Kidney (tissue), 14 donors: Measurements from ENCODE around the gene PROZ. TPM values are rescaled to one million over a fixed set of nuclear protein-coding genes. Genes with fewer than 3 reads are reported as not detected.

Experiments
- DNase-seq, 5 donors: peaks; one replicate each; pipeline ENCODE4 v3.0.0-alpha.2; 2013 to 2020
- FAIRE-seq: peaks from 2 replicates; lab custom pipeline; 2012; peaks lifted over from hg19 to GRCh38; lab: Jason Lieb, UNC
- H3K27ac ChIP-seq, 2 donors: one replicate each; pipeline ENCODE4 v1.7.0; 2013; ENCODE audit warnings: low read depth in 2 of 2, low read length in 2 of 2, inconsistent platforms in 1 of 2
- H3K27me3 ChIP-seq: one replicate; pipeline ENCODE4 v1.7.1; 2013; ENCODE audit warnings: low read length, inconsistent platforms; ENCODE audit not compliant: control insufficient read depth, insufficient read depth
- H3K36me3 ChIP-seq, 3 donors: one replicate each; pipeline versions ENCODE4 v1.7.0 to v1.7.1; 2013; ENCODE audit warnings: low read length in 3 of 3, control low read depth in 1 of 3, inconsistent platforms in 1 of 3; ENCODE audit not compliant: insufficient read depth in 3 of 3, control insufficient read depth in 2 of 3
- H3K4me1 ChIP-seq, 3 donors: one replicate each; pipeline versions ENCODE4 v1.7.0 to v1.7.1; 2013; ENCODE audit warnings: low read length in 3 of 3, inconsistent platforms in 1 of 3, low read depth in 1 of 3; ENCODE audit not compliant: control insufficient read depth in 2 of 3, insufficient read depth in 2 of 3
- H3K4me3 ChIP-seq, 3 donors: one replicate each; pipeline versions ENCODE4 v1.7.0 to v1.8.1; 2013; ENCODE audit warnings: low read length in 3 of 3, control low read depth in 1 of 3, inconsistent platforms in 1 of 3
- H3K9ac ChIP-seq, 3 donors: one replicate each; pipeline versions ENCODE4 v1.7.0 to v1.7.1; 2013; ENCODE audit warnings: low read length in 3 of 3, control low read depth in 1 of 3, inconsistent platforms in 1 of 3
- H3K9me3 ChIP-seq, 3 donors: one replicate each; pipeline versions ENCODE4 v1.7.0 to v1.7.1; 2013; ENCODE audit warnings: low read length in 3 of 3, control low read depth in 1 of 3, inconsistent platforms in 1 of 3; ENCODE audit not compliant: control insufficient read depth in 2 of 3, insufficient read depth in 1 of 3
- intact Hi-C: fragments of 100-400 bp; cut with DNase I; formaldehyde crosslinking; loops from one replicate; pipeline ENCODE4 v1.11.1; 2022
- polyA plus RNA-seq: library from polyadenylated mRNA; stranded (reverse); fragments of 350-450 nt; fragmentation: Illumina TruSeq; extraction: RNeasy Lipid Tissue Mini Kit (QIAGEN cat#74804); gene quantifications from one replicate; pipeline ENCODE4 v1.2.3, GENCODE V29; 2014; ENCODE audit warnings: low read depth, low replicate concordance; ENCODE audit not compliant: insufficient read depth
- total RNA-seq: library from RNA; stranded (reverse); fragmentation: NEBNext Ultra II Directional; extraction: Animal tissue kit (Norgen Biotek cat#: 25700); gene quantifications from one replicate; pipeline ENCODE4 v1.2.1, GENCODE V29; 2021
- TF ChIP-seq, protein P1 (sequence below): IDR thresholded peaks from 3 replicates; pipeline ENCODE4 v1.5.1; 2012; ENCODE audit warnings: mild to moderate bottlenecking, moderate library complexity, borderline replicate concordance; ENCODE audit not compliant: insufficient read depth; ENCODE audit errors: extremely low read depth
- donor health status: control.
- donor health status: control.
- donor health status: control.
- donor health status: control.
- donor health status: control.
- donor health status: DM: yes; HTN: yes; CAD: no.
- donor health status: Normal renal cell carcinoma (clear cell type).

Gene PROZ
- total and polyA plus RNA-seq, 2 donors from 2014 or later = 20.0 TPM; not detected in 1

DNA sequence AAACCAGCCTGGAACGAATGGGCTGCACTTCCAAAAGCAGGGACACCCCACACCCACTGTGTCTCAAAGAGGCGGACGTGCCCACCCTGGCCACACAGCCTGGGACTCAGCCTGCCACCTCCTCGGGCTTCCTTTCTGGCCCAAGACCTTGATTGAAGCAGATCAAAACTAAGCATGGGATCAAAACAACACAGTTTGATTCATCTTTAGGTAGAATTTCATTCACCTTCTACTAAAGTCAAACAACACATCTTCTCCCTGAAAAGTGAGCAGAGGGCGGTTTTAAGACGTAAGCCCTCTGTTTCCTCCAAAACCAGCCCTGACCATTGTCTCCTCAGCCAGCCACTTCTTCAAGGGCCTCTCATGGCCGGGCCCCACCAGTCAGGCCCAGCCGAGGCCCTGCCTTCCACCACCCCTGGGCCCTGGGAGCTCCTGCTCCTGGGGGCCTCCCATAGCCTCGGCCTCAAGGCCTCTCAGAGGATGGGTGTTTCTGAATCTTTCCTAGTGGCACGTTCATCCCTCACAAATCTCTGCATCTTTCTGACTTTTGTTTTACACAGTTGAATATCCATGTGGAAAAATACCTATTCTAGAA lies 42.1 kb upstream of the PROZ start:
- H3K27ac ChIP-seq = no peak overlapping the region
- FAIRE-seq (no peak), DNase-seq (peak in 2 of 5 donors; percentile 18 to 53)
- H3K36me3 ChIP-seq = no peaks in the 10 kb centered on the region
- TF ChIP-seq, protein P1, sequence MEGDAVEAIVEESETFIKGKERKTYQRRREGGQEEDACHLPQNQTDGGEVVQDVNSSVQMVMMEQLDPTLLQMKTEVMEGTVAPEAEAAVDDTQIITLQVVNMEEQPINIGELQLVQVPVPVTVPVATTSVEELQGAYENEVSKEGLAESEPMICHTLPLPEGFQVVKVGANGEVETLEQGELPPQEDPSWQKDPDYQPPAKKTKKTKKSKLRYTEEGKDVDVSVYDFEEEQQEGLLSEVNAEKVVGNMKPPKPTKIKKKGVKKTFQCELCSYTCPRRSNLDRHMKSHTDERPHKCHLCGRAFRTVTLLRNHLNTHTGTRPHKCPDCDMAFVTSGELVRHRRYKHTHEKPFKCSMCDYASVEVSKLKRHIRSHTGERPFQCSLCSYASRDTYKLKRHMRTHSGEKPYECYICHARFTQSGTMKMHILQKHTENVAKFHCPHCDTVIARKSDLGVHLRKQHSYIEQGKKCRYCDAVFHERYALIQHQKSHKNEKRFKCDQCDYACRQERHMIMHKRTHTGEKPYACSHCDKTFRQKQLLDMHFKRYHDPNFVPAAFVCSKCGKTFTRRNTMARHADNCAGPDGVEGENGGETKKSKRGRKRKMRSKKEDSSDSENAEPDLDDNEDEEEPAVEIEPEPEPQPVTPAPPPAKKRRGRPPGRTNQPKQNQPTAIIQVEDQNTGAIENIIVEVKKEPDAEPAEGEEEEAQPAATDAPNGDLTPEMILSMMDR = no peak
- H3K27me3 ChIP-seq = no peaks in the 10 kb centered on the region
- H3K4me1 ChIP-seq = no peaks in the 10 kb centered on the region
- intact Hi-C loops = no loop called here
- no peak overlapping the region for H3K4me3 ChIP-seq
- H3K9me3 ChIP-seq = no peaks in the 10 kb centered on the region
- H3K9ac ChIP-seq = no peak overlapping the region

DNA sequence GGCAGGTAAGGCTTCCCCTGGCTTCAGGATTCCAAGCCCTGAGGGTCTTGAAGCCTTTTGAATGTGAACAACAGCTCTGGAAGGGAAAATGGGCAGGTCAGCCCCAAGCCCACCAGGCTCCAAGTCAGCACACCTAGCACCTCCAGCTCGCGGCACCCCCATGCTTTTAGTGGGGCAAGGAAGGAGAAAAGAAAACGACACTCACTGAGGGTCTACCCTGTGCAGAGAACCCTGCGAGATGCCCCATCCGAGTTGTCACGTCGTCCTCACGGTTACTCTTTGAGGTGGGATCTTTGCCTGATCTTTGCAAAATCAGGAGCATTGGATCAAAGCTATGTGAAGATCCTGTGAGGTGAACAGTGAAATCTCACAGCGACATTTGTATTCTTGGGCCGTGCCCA lies 41.6 kb upstream of the PROZ start:
- Histone ChIP-seq H3K4me3 (no peak overlapping the region), H3K4me1 (no peaks in the 10 kb centered on the region), H3K27me3 (no peaks in the 10 kb centered on the region), H3K9me3 (no peaks in the 10 kb centered on the region), H3K9ac (no peak overlapping the region), H3K27ac (no peak overlapping the region), H3K36me3 (no peaks in the 10 kb centered on the region)
- TF ChIP-seq, protein P1 = no peak
- intact Hi-C loops = no loop called here
- no peak for FAIRE-seq
- DNase-seq = peak in 2 of 5 donors; percentile 15 to 35

DNA sequence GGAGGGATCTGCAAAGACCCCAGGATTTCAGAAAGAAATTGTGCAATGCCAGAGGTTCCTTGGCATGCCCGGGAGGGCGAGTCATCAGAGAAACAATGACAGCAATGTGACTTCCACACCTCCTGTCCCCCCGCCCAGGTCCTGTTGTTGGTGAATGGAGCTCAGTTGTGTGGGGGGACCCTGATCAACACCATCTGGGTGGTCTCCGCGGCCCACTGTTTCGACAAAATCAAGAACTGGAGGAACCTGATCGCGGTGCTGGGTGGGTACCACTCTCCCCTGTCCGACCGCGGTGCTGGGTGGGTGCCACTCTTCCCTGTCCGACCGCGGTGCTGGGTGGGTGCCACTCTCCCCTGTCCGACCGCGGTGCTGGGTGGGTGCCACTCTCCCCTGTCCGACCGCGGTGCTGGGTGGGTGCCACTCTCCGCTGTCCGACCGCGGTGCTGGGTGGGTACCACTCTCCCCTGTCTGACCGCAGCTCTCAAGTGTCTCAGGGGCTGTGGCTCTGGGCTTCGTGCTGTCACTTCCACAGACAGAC lies 41.0 kb upstream of the PROZ start:
- TF ChIP-seq, protein P1 = no peak
- Histone ChIP-seq H3K36me3 (no peaks in the 10 kb centered on the region), H3K27me3 (no peaks in the 10 kb centered on the region), H3K27ac (no peak overlapping the region), H3K9me3 (no peaks in the 10 kb centered on the region), H3K4me1 (no peaks in the 10 kb centered on the region), H3K4me3 (no peak overlapping the region), H3K9ac (no peak overlapping the region)
- FAIRE-seq (no peak), DNase-seq (peak in 2 of 5 donors; percentile 22 to 52)
- intact Hi-C loops = no loop called here
